ENCODE results near the gene GASK1A.

The GASK1A gene

DNA sequence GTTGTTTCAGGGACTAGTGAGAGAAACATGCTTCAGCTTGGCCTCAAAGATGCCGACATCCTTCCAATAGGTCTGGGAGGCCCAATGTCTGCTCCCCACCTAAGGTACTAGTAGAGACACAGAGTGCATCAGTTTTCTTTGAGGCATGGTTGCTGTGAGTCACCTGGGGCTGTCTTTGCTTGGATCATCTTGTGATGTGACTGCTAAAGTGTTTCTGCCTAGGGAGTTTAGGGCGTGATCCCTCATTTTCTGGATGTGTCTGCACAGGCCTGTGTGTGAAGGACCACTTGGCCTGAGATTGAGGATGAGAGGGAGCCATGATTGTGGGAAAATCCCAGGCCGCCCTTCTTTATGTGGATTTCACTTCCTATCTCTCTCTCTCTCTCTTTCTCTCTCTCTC, 4.8 kb downstream of the GASK1A start:
- no peak for DNase-seq

DNA sequence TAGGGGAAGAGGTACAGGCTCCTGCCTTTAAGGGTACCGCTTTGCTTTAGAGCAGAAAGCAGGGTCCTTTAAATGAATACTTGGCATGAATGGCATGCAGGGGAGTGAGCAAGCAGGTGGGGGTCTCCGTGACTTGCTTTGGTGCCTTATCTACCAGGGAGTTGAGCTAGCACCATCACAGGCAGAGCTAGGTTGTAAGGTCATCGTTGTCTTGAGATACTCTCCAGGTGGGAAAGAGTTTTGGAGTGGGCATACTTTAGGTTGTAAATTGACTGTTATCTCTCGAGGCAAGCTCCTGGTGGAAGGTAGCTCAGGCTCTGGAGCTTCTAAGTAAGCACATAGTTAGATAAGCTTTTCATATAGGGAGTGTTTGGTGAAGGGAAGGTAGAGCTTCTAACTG, 5.6 kb downstream of the GASK1A start:
- no peak for DNase-seq

DNA sequence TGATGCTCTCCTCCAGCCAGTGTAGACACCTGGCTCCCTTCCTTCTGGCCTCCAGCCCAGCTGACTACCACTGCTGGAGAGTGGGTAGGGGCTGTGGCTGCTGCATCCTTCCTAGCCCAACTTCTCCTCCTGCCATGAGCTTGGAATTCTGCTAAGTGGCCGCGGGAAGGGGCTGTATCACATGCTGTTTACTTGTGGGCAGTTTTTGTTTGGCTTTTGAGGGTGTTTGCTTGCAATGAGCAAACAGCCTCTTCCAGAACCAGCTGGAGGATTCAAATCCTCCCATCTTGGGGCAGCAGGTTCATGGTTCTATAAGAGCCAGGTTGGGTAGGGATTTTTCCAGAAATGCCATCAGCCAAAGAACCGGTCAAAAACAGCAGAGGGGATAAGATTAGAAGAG, 9.0 kb downstream of the GASK1A start:
- DNase-seq: no peak

DNA sequence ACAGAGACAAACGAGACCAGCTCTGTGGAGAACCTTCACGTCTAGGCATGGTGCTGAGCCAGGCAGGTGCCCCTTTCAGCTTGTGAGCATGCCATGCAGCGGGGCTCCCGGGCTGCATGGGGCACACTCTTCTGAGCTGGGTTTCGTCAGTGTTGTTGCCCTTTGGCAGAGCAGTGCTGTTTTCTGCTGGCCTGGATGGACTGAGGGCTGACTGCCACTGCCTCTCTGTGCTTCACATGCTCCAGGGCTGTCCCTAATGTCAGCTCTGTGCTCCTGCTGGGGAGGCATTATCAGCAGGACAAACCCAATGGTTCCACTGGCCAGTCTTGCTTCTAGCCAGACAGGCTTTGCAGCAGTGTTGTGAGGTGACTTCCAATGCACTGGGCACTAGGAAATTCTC, 9.5 kb downstream of the GASK1A start:
- no peak for DNase-seq

DNA sequence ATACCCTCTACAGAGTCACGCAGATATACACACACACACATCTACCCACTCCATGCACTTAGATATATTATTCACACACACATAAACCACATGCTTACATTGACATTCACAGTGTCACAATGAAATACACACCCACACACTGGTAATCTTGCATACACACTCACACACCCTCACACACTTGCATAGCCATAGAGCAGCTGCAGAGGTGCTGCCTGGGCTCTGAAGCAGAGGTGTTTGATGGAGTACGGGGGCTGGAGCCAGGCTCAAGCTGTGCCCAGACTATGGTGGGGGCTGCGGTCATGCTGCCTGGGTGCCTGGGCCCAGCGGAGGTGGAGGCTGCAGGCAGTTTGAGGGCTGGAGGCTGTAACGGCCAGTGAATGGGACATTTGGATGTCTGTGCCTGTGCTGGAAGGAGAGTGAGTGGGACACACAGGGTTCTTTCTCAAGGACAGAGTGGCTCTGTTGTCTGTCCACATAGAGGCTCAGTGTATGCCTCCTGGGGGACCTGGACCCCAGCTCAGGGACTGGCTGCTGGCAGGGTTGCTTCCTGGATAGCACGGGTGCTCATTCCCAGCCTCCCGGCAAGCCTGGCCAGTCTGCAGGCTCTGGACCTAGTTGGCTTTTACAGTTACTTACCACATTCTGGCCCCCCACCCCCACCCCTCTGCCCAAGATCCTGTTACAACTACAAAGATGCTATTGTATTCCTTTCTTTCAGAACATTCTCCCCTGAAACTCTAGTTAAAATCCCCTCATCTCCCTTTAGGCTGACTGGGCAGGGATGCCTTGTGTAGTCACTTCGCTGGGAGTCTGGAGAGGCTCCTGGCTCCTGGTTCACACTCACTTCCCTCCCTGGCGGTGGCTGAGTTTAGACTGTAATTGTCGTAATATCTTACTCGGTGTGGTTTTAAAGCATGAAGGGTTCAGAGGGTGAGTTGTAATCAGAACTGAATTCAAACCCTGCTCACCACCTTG, 12.5 kb downstream of the GASK1A start:
- no peak for DNase-seq

DNA sequence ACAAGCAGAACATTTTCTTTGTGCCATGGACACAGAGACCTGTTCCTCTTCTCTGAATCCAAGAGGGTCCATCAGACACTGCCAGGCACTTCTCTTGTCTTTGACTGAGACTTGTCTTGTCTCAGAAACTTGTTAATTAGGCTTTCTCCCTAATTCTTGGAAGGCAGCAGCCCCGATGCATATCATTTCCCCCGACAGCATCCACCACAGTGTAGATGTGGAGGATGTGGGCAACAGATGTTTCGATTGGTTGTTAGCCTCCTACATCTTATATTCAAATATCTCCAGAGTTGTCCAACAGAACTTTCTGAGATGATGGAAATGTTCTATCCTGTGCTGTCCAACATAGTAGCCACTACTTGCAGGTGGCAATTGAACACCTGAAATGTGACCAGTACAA, 15.5 kb downstream of the GASK1A start:
- DNase-seq: no peak

DNA sequence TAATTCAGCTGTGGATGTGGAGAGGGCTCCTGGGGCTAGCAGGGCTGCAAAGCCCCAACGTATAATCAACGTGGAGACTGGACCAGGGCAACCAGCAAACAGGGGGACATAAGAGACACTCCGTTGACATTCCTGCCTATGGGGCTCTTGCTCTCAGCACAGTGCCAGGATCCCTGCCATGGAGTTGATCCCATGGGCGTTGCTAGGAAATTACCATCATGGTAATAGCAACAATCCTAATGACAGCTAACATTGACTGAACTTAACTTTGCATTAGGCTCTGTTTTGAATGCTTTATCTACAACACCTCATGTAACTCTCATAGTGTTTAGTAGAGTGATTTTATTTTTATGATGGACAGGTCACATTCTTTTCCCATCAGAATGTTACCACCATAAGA, 16.9 kb downstream of the GASK1A start:
- no peak for DNase-seq

DNA sequence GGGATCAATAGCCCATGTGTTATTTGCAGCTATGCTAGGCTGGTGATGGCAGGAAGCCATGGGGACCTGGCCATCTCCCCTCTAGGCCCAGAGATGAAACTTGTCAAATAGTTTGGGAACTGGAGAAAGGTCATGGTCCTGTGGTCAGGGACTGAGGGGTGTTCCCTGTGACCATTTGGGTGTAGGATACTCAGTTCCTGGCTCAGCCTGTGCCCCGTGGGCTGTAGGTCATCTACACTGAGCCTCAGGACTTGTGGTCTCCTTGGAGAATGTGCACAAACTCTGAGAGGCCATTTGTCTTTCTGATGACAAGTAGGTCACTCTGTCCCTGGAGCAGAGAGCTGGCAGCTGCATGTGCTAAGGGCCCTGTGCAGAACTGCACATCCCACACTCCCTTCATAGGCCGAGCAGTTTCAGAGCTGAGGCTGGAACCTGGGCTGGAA, 17.5 kb downstream of the GASK1A start:
- DNase-seq: no peak

DNA sequence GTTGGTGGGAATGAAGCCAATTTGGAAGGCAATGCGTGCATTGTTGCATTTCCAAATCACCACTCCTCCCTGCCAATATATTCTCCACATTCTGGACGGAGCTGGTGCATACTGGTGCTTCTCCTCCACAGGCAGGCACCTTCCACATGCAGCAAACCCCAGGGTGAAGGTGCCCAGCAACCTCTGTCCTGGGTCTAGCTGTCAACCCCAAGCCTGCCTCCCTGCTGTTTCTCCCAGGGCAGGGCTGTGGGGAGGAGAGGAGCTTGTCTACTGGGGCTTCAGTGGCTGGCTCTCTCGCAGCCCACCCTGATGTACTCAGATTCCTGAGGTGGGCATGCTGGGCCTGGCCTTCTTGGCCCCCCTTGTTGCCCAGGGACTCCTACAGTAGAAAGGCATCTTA, 20.1 kb downstream of the GASK1A start:
- DNase-seq: no peak

DNA sequence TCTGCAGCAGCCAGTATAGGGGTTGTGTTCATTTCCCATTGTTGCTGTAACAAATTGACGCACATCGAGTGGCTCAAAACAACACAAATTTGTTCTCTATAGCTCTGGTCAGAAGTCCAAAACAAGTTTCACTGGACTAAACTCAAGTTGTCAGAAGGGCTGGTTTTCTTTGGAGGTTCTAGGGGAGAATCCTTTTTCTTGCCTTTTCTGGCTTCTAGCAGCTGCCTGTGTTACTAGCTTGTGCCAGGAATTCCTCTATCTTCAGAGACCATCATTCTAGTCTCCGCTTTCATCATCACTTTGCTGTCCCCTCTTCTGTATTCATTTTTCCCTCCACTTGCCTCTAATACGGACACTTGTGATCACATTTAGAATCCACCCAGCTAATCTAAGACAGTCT, 20.5 kb downstream of the GASK1A start:
- DNase-seq: no peak

DNA sequence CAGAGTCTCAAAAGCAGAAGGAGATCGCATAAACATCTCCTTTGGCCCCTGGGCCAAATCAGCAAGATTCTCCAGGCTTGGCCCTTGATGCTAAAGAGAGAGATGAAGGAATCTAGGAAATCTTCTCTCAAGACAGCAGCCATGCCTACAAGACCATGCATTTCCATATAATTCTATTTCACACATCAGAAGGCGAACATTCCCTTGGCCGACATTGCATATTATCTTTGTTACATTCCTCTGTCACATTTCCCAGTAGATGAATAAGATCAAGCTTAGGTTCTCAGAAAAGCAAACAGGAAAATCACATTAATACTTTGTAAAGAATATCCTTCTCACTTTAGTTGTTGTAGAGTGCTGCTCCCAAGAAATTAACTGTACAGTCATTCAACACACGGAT, 21.3 kb downstream of the GASK1A start:
- no peak for DNase-seq

DNA sequence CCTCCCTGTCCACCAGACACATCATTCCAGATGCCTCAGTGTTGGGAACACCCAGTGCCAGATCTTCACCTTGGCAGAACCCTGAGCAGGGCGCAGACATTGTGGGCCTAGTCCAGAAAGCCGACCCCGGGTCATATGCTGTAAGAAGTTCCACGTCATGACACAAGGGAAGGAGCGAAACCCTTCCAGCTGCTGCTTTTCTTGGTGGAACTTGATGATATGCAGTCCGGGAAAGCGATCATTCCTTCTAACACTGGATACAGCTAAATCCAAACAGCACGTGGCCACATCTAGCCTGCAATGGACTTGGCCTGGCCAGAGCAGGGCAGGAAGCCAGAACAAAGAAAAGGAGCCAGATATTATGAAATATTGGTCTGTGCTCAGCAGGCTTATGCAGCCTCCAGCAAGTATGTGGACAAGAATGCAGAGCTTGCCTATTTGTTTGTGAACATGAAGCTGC, 22.0 kb downstream of the GASK1A start:
- DNase-seq: no peak

DNA sequence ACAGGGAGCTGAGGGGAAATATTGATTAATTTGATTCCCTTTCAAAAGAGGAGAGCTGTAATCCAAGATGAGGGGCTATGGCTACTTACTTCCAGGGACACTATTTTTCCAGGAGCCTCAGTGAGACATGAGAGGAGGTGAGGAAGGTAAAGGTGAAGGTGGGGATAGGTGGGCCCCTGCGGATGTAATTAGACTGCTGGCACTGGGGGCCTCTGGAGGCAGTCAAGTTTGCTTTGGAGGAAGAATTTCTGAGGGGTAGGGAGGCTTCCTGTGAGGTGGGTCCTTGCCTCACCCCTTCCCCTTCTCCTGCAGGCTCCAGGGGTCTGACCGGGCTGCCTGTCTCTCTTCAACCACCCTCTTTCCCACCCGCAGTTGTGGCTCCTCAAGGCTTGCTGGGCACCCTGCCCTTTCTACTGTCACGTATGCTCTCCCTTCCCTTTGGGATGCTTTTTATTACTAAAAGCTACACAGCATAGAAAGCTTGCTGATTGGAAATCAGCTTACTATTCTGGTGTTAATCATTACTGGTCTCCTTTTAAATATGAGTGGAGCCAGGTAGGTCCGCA, 22.5 kb downstream of the GASK1A start:
- DNase-seq: no peak

DNA sequence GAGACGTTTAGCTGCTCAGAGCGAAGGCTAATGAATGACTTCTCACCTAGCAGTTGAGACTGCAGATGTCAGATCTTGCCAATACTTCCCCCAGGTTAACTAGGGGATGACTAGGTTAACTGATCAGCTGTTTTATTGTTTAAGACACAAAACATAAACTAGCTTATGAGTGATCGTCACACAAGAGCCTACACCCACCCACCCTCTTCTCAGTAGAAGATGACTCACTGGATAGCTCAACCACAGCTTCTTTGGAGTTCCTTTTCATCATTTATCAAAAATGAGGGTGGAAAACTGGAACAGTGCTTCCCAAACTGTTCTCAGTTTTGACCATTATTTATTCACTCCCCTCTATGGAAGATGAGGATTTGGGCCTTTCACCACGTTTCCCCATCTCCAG, 25.2 kb downstream of the GASK1A start:
- DNase-seq: no peak

DNA sequence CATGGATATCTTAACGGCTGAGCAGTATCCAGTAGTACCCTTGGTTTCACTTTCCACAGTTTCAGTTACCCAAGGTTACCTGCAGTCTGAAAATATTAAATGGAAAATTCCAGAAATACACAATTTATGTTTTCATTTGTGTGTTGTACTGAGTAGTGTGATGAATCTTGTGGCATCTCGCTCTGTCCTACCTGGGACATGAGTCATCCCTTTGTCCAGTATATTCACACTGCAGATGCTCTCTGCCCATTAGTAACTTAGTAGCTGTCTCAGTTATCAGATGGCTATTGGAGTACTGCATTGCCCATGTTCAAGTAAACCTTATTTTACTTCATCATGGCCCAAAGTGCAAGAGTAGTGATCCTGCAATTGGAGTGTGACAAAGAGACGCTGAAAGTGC, 26.1 kb downstream of the GASK1A start:
- DNase-seq: no peak

DNA sequence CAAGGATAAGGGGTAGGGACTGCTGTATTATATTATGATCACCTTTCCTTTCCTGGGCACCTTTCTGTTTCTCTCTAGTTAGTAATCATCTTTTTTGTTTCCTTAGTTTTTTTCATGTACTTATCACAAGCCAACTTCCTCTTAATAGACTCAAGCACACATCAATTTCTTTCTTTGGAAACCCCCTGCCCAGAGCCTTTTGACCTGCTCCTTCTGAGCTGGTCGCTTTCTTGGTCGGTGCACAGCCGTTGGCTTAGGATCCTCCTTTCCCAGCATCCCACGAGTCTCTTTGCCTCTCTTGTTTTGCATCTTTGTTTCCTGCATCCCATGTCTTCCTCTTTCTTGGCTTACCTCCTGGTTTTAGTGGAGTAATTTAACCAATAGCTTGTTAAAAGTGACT, 26.9 kb downstream of the GASK1A start:
- DNase-seq: no peak

DNA sequence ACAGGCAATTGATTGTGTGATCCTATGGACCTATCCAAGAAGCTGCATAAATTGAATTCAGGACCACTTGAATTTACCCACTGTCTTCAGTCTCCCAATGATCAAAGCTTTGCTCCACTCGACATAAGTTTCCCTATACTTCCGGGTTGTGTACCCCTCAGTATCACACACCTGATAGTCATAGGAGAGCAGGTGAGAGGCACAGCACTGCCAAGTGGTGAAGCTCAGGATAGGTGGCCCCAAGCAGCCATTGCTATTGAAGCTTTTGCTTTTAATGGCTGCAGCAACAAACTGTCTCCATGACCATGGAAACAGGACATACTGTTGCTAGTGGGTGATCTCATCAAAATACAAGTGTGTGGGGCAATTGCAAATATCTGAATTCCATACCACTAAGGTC, 27.7 kb downstream of the GASK1A start:
- DNase-seq: no peak

DNA sequence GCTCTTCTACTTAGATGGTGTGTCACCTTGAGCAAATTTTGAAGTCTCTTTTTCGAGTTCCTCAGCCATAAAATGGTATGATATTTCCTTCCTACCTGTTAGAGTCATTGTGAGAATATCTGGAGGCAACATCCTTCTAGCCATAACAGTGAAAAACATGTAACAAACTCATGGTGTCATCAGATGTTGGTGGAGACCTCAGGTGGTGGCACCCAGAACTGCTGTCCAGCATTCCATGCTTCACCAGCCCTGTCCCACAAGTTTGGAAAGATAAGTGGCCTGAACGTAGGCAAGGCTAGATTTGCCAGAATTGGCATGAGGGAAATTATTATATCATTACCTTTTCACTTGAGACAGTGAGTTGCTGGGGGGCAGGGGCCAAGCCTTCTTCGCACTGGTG, 30.4 kb downstream of the GASK1A start:
- DNase-seq: no peak

DNA sequence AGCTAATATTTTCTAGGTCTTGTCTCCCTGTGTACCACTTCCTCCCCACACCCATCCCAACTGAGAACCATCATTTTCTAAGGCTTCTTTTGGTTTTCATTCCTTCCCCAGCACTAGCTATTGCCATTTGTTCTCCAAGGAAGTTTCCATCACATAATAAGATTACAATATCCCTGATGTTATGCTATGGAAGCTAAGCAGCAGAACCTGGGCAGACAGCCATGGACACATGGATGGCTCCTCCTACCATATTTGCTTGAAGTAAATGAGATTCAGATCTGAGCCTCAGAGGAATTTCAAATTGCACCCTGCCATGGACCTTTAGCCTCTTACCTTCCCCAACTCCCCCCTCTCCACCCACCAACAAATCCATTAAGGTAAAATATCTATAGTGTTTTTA, 31.5 kb downstream of the GASK1A start:
- no peak for DNase-seq

DNA sequence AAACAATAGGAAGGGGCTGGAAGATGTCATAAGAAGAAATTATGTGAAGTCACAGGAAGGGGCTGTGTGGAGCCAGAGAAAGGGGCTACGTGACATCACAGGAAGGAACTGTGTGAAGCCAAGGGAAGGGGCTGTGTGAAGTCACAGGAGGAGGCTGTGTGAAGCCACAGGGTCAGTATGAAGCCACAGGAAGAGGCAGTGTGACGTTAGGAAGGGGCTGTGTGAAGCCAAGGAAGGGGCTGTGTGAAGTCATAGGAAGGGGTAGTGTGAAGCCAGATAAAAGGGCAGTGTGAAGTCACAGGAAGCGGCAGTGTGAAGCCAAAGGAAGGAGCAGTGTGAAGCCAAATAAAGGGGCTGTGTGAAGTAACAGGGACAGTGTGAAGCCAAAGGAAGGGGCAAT, 32.5 kb downstream of the GASK1A start:
- no peak for DNase-seq

DNA sequence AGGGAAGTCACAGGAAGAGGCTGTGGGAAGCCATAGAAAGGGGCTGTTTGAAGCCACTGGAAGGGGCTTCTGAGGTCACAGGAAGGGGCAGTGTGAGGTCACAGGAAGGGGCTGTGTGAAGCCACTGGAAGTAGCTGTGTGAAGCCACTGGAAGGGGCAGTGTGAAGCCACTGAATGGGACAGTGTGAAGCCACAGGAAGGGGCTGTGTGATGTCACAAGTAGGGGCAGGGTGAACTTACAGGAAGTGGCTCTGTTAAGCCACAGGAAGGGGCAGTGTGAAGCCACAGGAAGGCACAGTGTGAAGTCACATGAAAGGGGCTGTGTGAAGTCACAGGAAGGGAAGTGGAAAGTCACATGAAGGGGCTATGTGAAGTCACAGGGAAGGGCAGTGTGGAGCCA, 33.1 kb downstream of the GASK1A start:
- DNase-seq: no peak

DNA sequence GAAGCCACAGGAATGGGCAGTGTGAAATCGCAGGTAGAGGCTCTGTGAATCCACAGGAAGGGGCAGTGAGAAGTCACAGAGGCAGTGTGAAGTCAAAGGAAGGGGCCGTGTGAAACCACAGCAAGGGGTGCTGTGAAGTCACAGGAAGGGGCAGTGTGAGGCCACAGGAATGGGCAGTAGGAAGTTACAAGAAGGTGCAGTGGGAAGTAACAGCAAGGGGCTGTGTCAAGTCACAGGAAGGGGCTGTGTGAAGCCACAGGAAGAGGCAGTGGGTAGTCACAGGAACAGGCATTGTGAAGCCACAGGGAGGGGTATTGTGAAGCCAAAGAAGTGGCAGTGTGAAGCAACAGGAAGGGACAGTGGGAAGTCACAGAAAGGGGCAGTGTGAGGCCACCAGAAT, 34.1 kb downstream of the GASK1A start:
- DNase-seq: no peak

DNA sequence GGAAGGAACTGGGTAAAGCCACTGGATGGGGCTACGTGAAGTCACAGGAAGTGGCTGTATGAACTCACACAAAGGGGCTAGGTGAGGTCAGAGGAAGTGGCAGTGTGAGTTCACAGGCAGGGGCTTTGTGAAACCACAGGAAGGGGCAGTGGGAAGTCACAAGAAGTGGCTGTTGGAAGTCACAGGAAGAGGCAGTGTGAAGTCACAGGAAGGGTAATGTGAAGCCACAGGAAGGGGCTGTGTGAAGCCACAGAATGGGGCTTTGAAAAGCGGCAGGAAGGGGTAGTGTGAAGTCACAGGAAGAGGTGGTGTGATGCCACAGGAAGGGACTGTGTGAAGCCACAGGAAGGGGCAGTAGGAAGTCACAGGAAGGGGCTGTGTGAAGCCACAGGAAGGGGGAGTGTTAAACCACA, 34.6 kb downstream of the GASK1A start:
- DNase-seq: no peak

DNA sequence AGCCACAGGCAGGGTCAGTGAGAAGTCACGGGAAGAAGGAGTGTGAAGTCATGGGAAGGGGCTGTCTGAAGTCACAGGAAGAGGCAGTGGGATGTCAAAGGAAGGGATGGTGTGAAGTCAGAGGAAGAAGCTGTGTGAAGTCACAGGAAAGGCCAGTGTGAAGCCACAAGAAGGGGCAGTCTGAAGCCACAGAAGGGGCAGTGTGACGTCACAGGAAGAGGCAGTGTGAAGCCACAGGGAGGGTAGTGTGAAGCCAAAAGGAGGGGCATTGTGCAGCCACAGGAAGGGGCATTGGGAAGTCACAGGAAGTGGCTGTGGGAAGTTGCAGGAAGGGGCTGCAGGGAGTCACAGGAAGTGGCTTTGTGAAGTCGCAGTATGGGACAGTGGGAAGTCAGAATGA, 35.1 kb downstream of the GASK1A start:
- DNase-seq: no peak

DNA sequence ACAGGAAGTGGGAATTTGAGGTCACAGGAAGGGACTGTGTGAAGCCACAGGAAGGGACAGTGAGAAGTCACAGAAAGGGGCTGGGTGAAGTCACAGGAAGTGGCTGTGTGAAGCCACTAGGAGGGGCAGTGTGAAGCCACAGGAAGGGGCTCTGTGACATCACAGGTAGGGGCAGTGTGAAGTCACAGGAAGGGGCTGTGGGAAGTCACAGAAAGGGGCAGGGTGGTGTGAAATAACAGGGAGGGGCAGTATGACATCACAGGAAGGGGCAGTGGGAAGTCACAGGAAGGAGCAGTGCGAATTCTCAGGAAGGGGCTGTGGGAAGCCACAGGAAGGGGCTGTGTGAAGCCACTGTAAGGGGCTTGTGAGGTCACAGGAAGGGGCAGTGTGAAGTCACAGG, 35.8 kb downstream of the GASK1A start:
- no peak for DNase-seq

All from stimulated activated naive CD4-positive, alpha-beta T cell treated with Interleukin-2 at 50 U/mL for 16 hours (primary cell).